MG63 (cell line): ENCODE results near the gene SLC17A1. TPM values are rescaled to one million over a fixed set of nuclear protein-coding genes. Genes with fewer than 3 reads are reported as not detected.

Experiments used
- DNase-seq: peaks from one replicate; pipeline ENCODE4 v3.0.0-alpha.2; 2020
- H3K27me3 ChIP-seq: fragments of 250-450 bp; sonication (Bioruptor Pico); 2 replicates; pipeline ENCODE4 v1.5.1; 2020; ENCODE audit warnings: mild to moderate bottlenecking, moderate library complexity
- H3K36me3 ChIP-seq: fragments of 250-450 bp; sonication (Bioruptor Pico); 2 replicates; pipeline ENCODE4 v1.5.1; 2020; ENCODE audit warnings: mild to moderate bottlenecking, moderate library complexity
- H3K4me3 ChIP-seq: fragments of 250-450 bp; sonication (Bioruptor Pico); 2 replicates; pipeline ENCODE4 v1.5.1; 2020; ENCODE audit warnings: mild to moderate bottlenecking, moderate library complexity
- H3K9me3 ChIP-seq: fragments of 250-450 bp; sonication (Bioruptor Pico); 2 replicates; pipeline ENCODE4 v1.5.1; 2020; ENCODE audit warnings: mild to moderate bottlenecking, moderate library complexity
- total RNA-seq: library from RNA; depleted of rRNA; stranded (reverse); fragments of >200 nt; shearing (Covaris generic); gene quantifications from 2 replicates; pipeline ENCODE4 v1.2.3, GENCODE V29; 2014; ENCODE audit warnings: low replicate concordance

SLC17A1 gene
- total RNA-seq, 1 experiment from 2014 or later, result not detected

- H3K27me3 ChIP-seq, result no peaks in the 10 kb centered on the region
- no peaks in the 10 kb centered on the region for H3K36me3 ChIP-seq
- DNase-seq, result no peak
- H3K9me3 ChIP-seq, result no peaks in the 10 kb centered on the region
- no peak overlapping the region for H3K4me3 ChIP-seq
Observed at GRCh38 chr6:25842526-25842925, 10.7 kb upstream of the SLC17A1 start.

- Histone ChIP-seq H3K9me3 (no peaks in the 10 kb centered on the region), H3K4me3 (no peak overlapping the region), H3K36me3 (no peaks in the 10 kb centered on the region), H3K27me3 (no peaks in the 10 kb centered on the region)
- DNase-seq, result no peak
Observed at GRCh38 chr6:25835442-25836283, 3.8 kb upstream of the SLC17A1 start.

- H3K9me3 ChIP-seq, result no peaks in the 10 kb centered on the region
- no peak for DNase-seq
- no peaks in the 10 kb centered on the region for H3K36me3 ChIP-seq
- H3K27me3 ChIP-seq, result no peaks in the 10 kb centered on the region
- H3K4me3 ChIP-seq, result no peak overlapping the region
Observed at GRCh38 chr6:25834950-25835349, 3.1 kb upstream of the SLC17A1 start.

GRCh38 chr6:25833136-25833535, 1.3 kb upstream of the SLC17A1 start:
- no peaks in the 10 kb centered on the region for H3K9me3 ChIP-seq
- no peaks in the 10 kb centered on the region for H3K36me3 ChIP-seq
- no peak overlapping the region for H3K4me3 ChIP-seq
- no peaks in the 10 kb centered on the region for H3K27me3 ChIP-seq
- DNase-seq, result no peak

- Histone ChIP-seq H3K36me3 (no peaks in the 10 kb centered on the region), H3K9me3 (no peaks in the 10 kb centered on the region), H3K4me3 (no peak overlapping the region), H3K27me3 (no peaks in the 10 kb centered on the region)
- DNase-seq, result no peak
Observed at GRCh38 chr6:25832670-25833069, 818 bp upstream of the SLC17A1 start.

GRCh38 chr6:25832307-25832662, 433 bp upstream of the SLC17A1 start:
- H3K36me3 ChIP-seq, result no peaks in the 10 kb centered on the region
- no peak overlapping the region for H3K4me3 ChIP-seq
- no peaks in the 10 kb centered on the region for H3K9me3 ChIP-seq
- no peak for DNase-seq
- no peaks in the 10 kb centered on the region for H3K27me3 ChIP-seq

GRCh38 chr6:25830458-25830857, 1.4 kb downstream of the SLC17A1 start:
- Histone ChIP-seq H3K9me3 (no peaks in the 10 kb centered on the region), H3K4me3 (no peak overlapping the region), H3K36me3 (no peaks in the 10 kb centered on the region), H3K27me3 (no peaks in the 10 kb centered on the region)
- no peak for DNase-seq

GRCh38 chr6:25829375-25829774, 2.5 kb downstream of the SLC17A1 start:
- H3K36me3 ChIP-seq, result no peaks in the 10 kb centered on the region
- no peak for DNase-seq
- H3K4me3 ChIP-seq, result no peak overlapping the region
- no peaks in the 10 kb centered on the region for H3K27me3 ChIP-seq
- no peaks in the 10 kb centered on the region for H3K9me3 ChIP-seq

DNA sequence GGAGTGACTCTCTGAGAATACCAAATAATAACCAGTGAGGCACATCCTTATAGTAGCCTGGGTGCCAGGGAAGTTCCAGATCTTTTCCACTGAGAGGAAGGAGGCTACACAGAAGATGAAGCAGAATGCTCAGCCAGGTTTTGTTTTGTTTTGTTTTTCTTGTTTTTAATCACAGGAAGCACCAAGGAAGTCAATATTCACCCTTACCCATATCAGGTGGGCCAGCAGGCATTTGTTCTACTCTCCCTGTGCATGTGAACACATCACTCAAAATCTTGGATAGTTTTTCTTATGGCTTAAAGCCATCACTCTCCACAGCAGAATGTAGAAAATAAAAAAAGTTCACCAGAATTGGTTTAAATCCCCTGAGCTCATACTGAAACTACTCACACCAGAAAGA, 10.5 kb downstream of the SLC17A1 start:
- Histone ChIP-seq H3K9me3 (no peaks in the 10 kb centered on the region), H3K27me3 (no peaks in the 10 kb centered on the region)
- DNase-seq, result no peak

GRCh38 chr6:25816252-25816651, 15.6 kb downstream of the SLC17A1 start:
- Histone ChIP-seq H3K36me3 (no peaks in the 10 kb centered on the region), H3K27me3 (no peaks in the 10 kb centered on the region), H3K9me3 (no peaks in the 10 kb centered on the region), H3K4me3 (no peak overlapping the region)
- no peak for DNase-seq

More for the DNA sequence above, 10.5 kb downstream of the SLC17A1 start:
- H3K36me3 ChIP-seq, result no peaks in the 10 kb centered on the region
- no peak overlapping the region for H3K4me3 ChIP-seq

DNA sequence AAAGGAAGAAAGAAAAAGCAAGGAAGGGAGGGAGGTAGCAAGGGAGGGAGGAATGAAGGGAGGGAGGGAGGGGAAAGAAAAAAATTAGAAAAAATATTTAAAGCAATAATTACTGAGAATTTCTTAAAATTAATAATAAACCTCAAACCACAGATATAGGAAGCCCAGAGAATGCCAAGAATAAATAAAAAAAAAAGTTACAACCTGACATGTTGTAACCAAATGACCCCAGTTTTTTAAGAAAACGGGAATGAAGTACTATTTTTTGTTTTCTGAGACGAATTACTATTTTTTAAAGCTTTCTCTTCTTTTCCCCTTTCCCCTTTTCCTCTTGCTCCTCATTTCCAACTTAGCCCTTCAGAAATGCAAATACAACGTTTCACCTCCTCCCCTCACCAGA, 16.7 kb downstream of the SLC17A1 start:
- Histone ChIP-seq H3K9me3 (no peaks in the 10 kb centered on the region), H3K36me3 (no peaks in the 10 kb centered on the region), H3K4me3 (no peak overlapping the region), H3K27me3 (no peaks in the 10 kb centered on the region)
- no peak for DNase-seq

DNA sequence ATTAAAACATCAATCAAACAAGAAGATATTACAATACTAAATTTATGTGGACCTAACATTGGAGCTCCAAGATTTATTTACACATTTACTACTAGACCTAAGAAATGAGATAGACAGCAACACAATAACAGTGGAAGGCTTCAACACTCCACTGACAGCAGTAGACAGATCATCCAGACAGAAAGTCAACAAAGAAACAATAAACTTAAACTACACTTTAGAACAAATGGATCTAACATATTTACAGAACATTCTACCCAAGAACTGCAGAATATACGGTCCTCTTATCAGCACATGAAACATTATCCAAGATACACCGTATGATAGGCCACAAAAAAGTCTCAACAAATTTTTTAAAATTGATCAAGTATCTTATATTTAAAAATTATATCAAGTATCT, 27.0 kb downstream of the SLC17A1 start:
- Histone ChIP-seq H3K36me3 (no peaks in the 10 kb centered on the region), H3K27me3 (no peaks in the 10 kb centered on the region), H3K4me3 (no peak overlapping the region), H3K9me3 (no peaks in the 10 kb centered on the region)
- DNase-seq, result no peak

DNA sequence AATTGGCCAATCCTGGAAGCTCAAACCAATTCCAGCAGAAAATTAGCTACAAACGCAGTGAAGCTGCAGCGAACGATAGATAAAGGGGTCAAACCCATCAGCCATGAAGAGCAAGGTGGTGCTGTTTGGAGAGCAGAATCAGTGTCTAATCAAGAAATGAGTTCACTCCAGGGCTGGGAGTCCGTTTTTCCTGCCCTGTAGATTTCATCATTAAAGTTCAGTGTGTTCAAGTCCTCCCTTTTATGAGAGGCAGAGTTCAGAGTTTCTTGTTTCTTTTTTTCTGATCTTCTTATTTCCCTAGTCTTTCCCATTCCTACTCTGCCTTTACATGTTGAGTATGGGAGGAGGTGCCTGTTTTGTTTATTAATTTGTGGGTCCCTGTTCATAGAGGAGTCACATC, 30.4 kb downstream of the SLC17A1 start:
- H3K9me3 ChIP-seq, result no peaks in the 10 kb centered on the region
- H3K4me3 ChIP-seq, result no peak overlapping the region
- H3K36me3 ChIP-seq, result no peaks in the 10 kb centered on the region
- no peak for DNase-seq
- no peaks in the 10 kb centered on the region for H3K27me3 ChIP-seq

- Histone ChIP-seq H3K4me3 (no peak overlapping the region), H3K9me3 (no peaks in the 10 kb centered on the region), H3K27me3 (no peaks in the 10 kb centered on the region), H3K36me3 (no peaks in the 10 kb centered on the region)
- no peak for DNase-seq
Observed at GRCh38 chr6:25794784-25795183, 37.1 kb downstream of the SLC17A1 start.

DNA sequence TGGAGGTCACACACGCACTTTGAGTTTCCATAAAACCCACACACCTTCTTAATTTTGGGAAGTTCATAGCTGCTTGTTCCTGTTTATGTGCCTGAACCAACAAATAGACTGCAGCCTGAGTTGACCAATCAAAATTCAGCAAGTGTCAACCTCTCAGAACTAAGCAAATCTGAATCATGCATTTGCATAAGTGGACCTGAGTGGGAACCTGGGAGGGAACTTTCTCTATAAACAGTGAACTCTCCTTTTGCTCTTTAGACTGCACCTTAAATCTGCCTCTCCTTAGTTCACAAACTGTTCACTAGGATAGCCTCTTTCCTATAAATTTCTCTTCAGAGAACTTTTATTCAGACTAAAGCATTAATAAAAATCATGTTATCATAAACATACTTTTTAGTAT, 37.9 kb downstream of the SLC17A1 start:
- no peak for DNase-seq
- Histone ChIP-seq H3K27me3 (no peaks in the 10 kb centered on the region), H3K36me3 (no peaks in the 10 kb centered on the region), H3K9me3 (no peaks in the 10 kb centered on the region), H3K4me3 (no peak overlapping the region)

GRCh38 chr6:25792016-25792415, 39.8 kb downstream of the SLC17A1 start:
- Histone ChIP-seq H3K4me3 (no peak overlapping the region), H3K36me3 (no peaks in the 10 kb centered on the region), H3K27me3 (no peaks in the 10 kb centered on the region), H3K9me3 (no peaks in the 10 kb centered on the region)
- no peak for DNase-seq

DNA sequence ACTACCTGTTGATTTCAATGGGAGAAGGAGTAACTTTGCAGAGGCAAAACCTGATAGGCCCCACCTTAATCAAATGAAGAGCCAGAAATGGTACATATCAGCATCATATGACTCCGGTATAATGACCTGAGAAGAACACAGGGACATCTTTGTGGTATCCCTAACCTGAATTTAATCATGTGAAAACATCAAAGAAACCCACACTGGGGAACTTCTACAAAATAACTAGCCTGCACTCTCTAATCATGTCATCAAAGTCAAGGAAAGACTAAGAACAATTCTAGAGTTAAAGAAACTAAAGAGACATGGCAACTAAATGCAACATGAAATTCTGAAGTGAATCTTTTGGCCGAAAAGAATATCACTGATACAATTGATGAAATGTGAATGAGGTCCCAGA, 42.4 kb downstream of the SLC17A1 start:
- Histone ChIP-seq H3K9me3 (no peaks in the 10 kb centered on the region), H3K36me3 (no peaks in the 10 kb centered on the region), H3K27me3 (no peaks in the 10 kb centered on the region), H3K4me3 (no peak overlapping the region)
- DNase-seq, result no peak

- Histone ChIP-seq H3K9me3 (no peaks in the 10 kb centered on the region), H3K4me3 (no peak overlapping the region), H3K27me3 (no peaks in the 10 kb centered on the region), H3K36me3 (no peaks in the 10 kb centered on the region)
- DNase-seq, result peak; percentile 26
Observed at GRCh38 chr6:25788305-25788922, 43.4 kb downstream of the SLC17A1 start.
